GM12878 (cell line): Measurements from ENCODE around the gene GNG12. TPM values are rescaled to one million over a fixed set of nuclear protein-coding genes. Genes with fewer than 3 reads are reported as not detected.

Source experiments
- ATAC-seq: fragments of 200-7000 bp; cut with Tn5 transposase; 3 replicates; pipeline ENCODE4 v1.9.1; 2020; ENCODE audit warnings: mild to moderate bottlenecking, moderate library complexity
- BruUV-seq: library from RNA; stranded (reverse); fragments of 400-500 nt; replicated peaks from 2 replicates; lab custom pipeline; 2021; lab: Mats Ljungman, UMichigan
- CTCF ChIA-PET: fragments of 300-600 bp; sonication (Branson Sonifier 250); formaldehyde crosslinking; extraction: SDS; loops from one replicate; lab custom pipeline; 2021; ENCODE audit warnings: inconsistent platforms; lab: Yijun Ruan, JAX
- POLR2A ChIA-PET: fragments of 350-600 bp; formaldehyde crosslinking; extraction: SDS; loops from one replicate; lab custom pipeline; 2021; ENCODE audit warnings: inconsistent platforms; lab: Charles Lee
- RAD21 ChIA-PET: fragments of 300-600 bp; sonication (Branson Sonifier 250); formaldehyde crosslinking; loops from one replicate; lab custom pipeline; 2023; ENCODE audit warnings: antibody characterized with exemption; ENCODE audit not compliant: unreplicated experiment; lab: Charles Lee
- SMC1A ChIA-PET: fragments of 300-600 bp; sonication (Branson Sonifier 250); formaldehyde crosslinking; loops from one replicate; lab custom pipeline; 2023; ENCODE audit not compliant: unreplicated experiment, uncharacterized antibody; lab: Charles Lee
- DNase-seq: peaks from one replicate; pipeline ENCODE4 v3.0.0-alpha.2; 2011; ENCODE audit warnings: low read depth, low spot score
- FAIRE-seq: peaks from 3 replicates; lab custom pipeline; 2011; peaks lifted over from hg19 to GRCh38; lab: Jason Lieb, UNC
- H2AFZ ChIP-seq: 2 replicates; pipeline ENCODE4 v1.6.0; 2011; ENCODE audit warnings: low read depth, low read length, control low read depth; ENCODE audit not compliant: control insufficient read depth
- H3K27ac ChIP-seq: 2 replicates; pipeline ENCODE4 v1.5.1; 2011; ENCODE audit warnings: control low read depth; ENCODE audit not compliant: control insufficient read depth, insufficient read depth
- H3K27me3 ChIP-seq, 2 experiments: replicated peaks in 1 of 2; 2 replicates each; pipeline versions ENCODE4 v1.6.0 to v1.6.1; 2011; ENCODE audit warnings: low read length in 1 of 2; ENCODE audit not compliant: control insufficient read depth in 2 of 2, insufficient read depth in 2 of 2
- H3K36me3 ChIP-seq, 2 experiments: 2 replicates each; pipeline ENCODE4 v1.5.1; 2011; ENCODE audit warnings: low read length in 1 of 2; ENCODE audit not compliant: control insufficient read depth in 2 of 2, insufficient read depth in 2 of 2
- H3K4me1 ChIP-seq: 2 replicates; pipeline ENCODE4 v1.6.1; 2011; ENCODE audit warnings: mild to moderate bottlenecking, low read length, moderate library complexity, mixed read lengths; ENCODE audit not compliant: control insufficient read depth, insufficient read depth
- H3K4me2 ChIP-seq: 2 replicates; pipeline ENCODE4 v1.6.0; 2011; ENCODE audit warnings: control low read depth; ENCODE audit not compliant: control insufficient read depth, insufficient read depth
- H3K4me3 ChIP-seq: fragments of 200-600 bp; sonication (generic); 2 replicates; pipeline ENCODE4 v1.5.1; 2016
- H3K79me2 ChIP-seq: 2 replicates; pipeline ENCODE4 v1.6.0; 2011; ENCODE audit warnings: low read length; ENCODE audit not compliant: control insufficient read depth, insufficient read depth
- H3K9ac ChIP-seq: 2 replicates; pipeline ENCODE4 v1.8.0; 2011; ENCODE audit warnings: low read length, control low read depth, mixed read lengths; ENCODE audit not compliant: control insufficient read depth, insufficient read depth
- H3K9me3 ChIP-seq: replicated peaks from 3 replicates; pipeline ENCODE4 v1.5.1; 2011; ENCODE audit warnings: mild to moderate bottlenecking, low read length; ENCODE audit not compliant: control insufficient read depth, insufficient read depth
- H4K20me1 ChIP-seq: 2 replicates; pipeline ENCODE4 v1.6.0; 2011; ENCODE audit not compliant: control insufficient read depth, insufficient read depth
- CREB1 ChIP-seq: IDR thresholded peaks from 2 replicates; pipeline ENCODE4 v1.6.1; 2012; ENCODE audit warnings: low read depth, mild to moderate bottlenecking, inconsistent platforms
- CREM ChIP-seq: IDR thresholded peaks from 2 replicates; pipeline ENCODE4 v1.6.1; 2014; ENCODE audit warnings: antibody characterized with exemption, low read depth
- ELK1 ChIP-seq: IDR thresholded peaks from 2 replicates; pipeline ENCODE4 v1.6.1; 2012; ENCODE audit warnings: low read depth, low read length, improper control_type of control experiment
- EZH2 ChIP-seq: IDR thresholded peaks from 2 replicates; pipeline ENCODE4 v1.6.1; 2012; ENCODE audit warnings: low read depth, mild to moderate bottlenecking, control low read depth, inconsistent platforms, low read length, borderline replicate concordance; ENCODE audit not compliant: control insufficient read depth
- SUPT20H ChIP-seq: IDR thresholded peaks from 2 replicates; pipeline ENCODE4 v1.6.1; 2011; ENCODE audit warnings: low read depth, mild to moderate bottlenecking, low read length, moderate library complexity, borderline replicate concordance; ENCODE audit not compliant: control insufficient read depth
- TAF1 ChIP-seq: IDR thresholded peaks from 2 replicates; pipeline ENCODE4 v1.6.1; 2011; ENCODE audit warnings: mild to moderate bottlenecking, low read depth, low read length, borderline replicate concordance
- ZBTB40 ChIP-seq: fragments of 450-650 bp; IDR thresholded peaks from 2 replicates; pipeline ENCODE4 v1.6.1; 2016; ENCODE audit warnings: mild to moderate bottlenecking, moderate library complexity, borderline replicate concordance
- WGBS: methylation state at CpG from one replicate; pipeline ENCODE4 v1.1.6; 2016; ENCODE audit warnings: low lambda C conversion rate; ENCODE audit not compliant: insufficient replicate concordance, insufficient coverage; ENCODE audit errors: missing lambda C conversion rate; 5-methylcytosine and 5-hydroxymethylcytosine counted together
- in situ Hi-C: fragments of 300-500 bp; cut with MboI; formaldehyde crosslinking; loops from 9 replicates; pipeline ENCODE4 v1.14.3; 2018; ENCODE audit warnings: mixed read lengths
- intact Hi-C: fragments of 100-400 bp; cut with micrococcal nuclease; formaldehyde crosslinking; loops from one replicate; pipeline ENCODE4 v1.14.2; 2022; ENCODE audit not compliant: unreplicated experiment
- polyA plus RNA-seq, 11 experiments: library from polyadenylated mRNA; depleted of rRNA in 4 of 11; unstranded in 6 of 11; stranded (reverse) in 5 of 11; fragments of >200 nt; fragmentation: Nextera tagmentation in 4 of 11; fragmentation: Illumina TruSeq in 1 of 11; extraction: Ambion mirVana in 4 of 11; extraction: Trizol in 1 of 11; gene quantifications; 1 replicate in 1 of 11; 2 replicates in 10 of 11; pipeline versions ENCODE4 v1.2.1 to v1.2.3, GENCODE V29; 2011 to 2016; ENCODE audit warnings: inconsistent platforms in 2 of 11, missing spikeins in 2 of 11, low read depth in 1 of 11
- total RNA-seq, 4 experiments: library from RNA; depleted of rRNA in 3 of 4; stranded (reverse); fragments of >200 nt in 3 of 4; fragmentation: Illumina TruSeq in 1 of 4; extraction: Trizol in 1 of 4; gene quantifications; 2 replicates each; pipeline versions ENCODE4 v1.2.1 to v1.2.3, GENCODE V29; 2013 to 2021

GNG12 gene
- total and polyA plus RNA-seq, 10 of the 15 experiments (the other 5 are each of a cell fraction or from before 2014, with no cell fraction given), result 0.22 to 32.8 (median 0.35) TPM

GRCh38 chr1:67672260-67672803 is 160.9 kb downstream of the GNG12 start:
- SMC1A ChIA-PET, result interaction anchor here (0.8 to 1.0 kb wide), 4 partner anchors 10 to 88 kb away, joined by 3 read pairs; no protein-coding TSS in a partner anchor
- no peak overlapping the region for H2AFZ ChIP-seq
- DNase-seq, result no peak
- 16% methylated on average over 1 of the region's 1 CpG for WGBS
- intact Hi-C loops (no loop called here), in situ Hi-C loops (no loop called here)
- no peak for FAIRE-seq
- H3K27me3 ChIP-seq, result no peaks in the 10 kb centered on the region
- BruUV-seq, result no TSS peak
- H4K20me1 ChIP-seq, result no peaks in the 10 kb centered on the region
- H3K4me1 ChIP-seq, result no peaks in the 10 kb centered on the region
- no peak overlapping the region for H3K4me2 ChIP-seq
- no peak for TF ChIP-seq CREB1
- no peak for TF ChIP-seq CREM
- TF ChIP-seq TAF1, result no peak
- TF ChIP-seq ZBTB40, result no peak
- no peak for TF ChIP-seq EZH2
- TF ChIP-seq SUPT20H, result no peak
- TF ChIP-seq ELK1, result no peak
- no peak overlapping the region for H3K9ac ChIP-seq
- no peak overlapping the region for H3K27ac ChIP-seq
- CTCF ChIA-PET, result interaction anchor here (1.2 to 1.6 kb wide), 2 partner anchors 88 to 137 kb away, joined by 4 to 5 read pairs; no protein-coding TSS in a partner anchor
- no peaks in the 10 kb centered on the region for H3K36me3 ChIP-seq
- no peaks in the 10 kb centered on the region for H3K9me3 ChIP-seq
- POLR2A ChIA-PET, result no interaction called here
- ATAC-seq, result no peak
- H3K79me2 ChIP-seq, result no peaks in the 10 kb centered on the region
- H3K4me3 ChIP-seq, result no peak overlapping the region
- RAD21 ChIA-PET, result no interaction called here
